Measurements from ENCODE around the gene ARAF. TPM values are rescaled to one million over a fixed set of nuclear protein-coding genes. Genes with fewer than 3 reads are reported as not detected.
A peak's percentile ranks its signal among the peaks of the same experiment; 100 is the strongest.
"Not testable (repeated sequence)": the region's sequence is repeated elsewhere in the genome, so short reads cannot be mapped to it uniquely, and the experiment has no call there.

ARAF gene
- 7.3 TPM for total RNA-seq

- Histone ChIP-seq H3K4me3 (ENCODE audit: low read length in 3 of 3) (peak within 1 kb of the TSS; percentile 82 to 89 (median 83)), H3K27me3 (ENCODE audit: control insufficient read depth in 3 of 3, insufficient read depth in 3 of 3, low read length in 3 of 3) (no peaks in the 10 kb centered on the region), H3K36me3 (ENCODE audit: control insufficient read depth in 3 of 3, insufficient read depth in 3 of 3, low read length in 3 of 3) (peaks cover 7 to 25% (median 21%) of the 10 kb centered on the region in 3 donors), H3K27ac (ENCODE audit: low read depth, low read length) (peak within 1 kb of the TSS; percentile 95), H3K9ac (ENCODE audit: low read depth in 1 of 3, low read length in 3 of 3) (peak within 1 kb of the TSS; percentile 78 to 89 (median 87)), H3K4me1 (ENCODE audit: control insufficient read depth in 3 of 3, insufficient read depth in 3 of 3, low read length in 3 of 3) (peaks cover 6 to 24% (median 15%) of the 10 kb centered on the region in 3 donors), H3K9me3 (ENCODE audit: control insufficient read depth in 3 of 3, low read length in 3 of 3) (no peaks in the 10 kb centered on the region)
Measured at GRCh38 chrX:47560934-47561658, at the start of gene ARAF. Gene ARAF (plus strand): TSS chrX:47561205. CDS start chrX:47562968, 1,763 bp downstream.

- not testable (repeated sequence) for H3K9me3 ChIP-seq (ENCODE audit: control insufficient read depth in 3 of 3, low read length in 3 of 3); H3K27me3 ChIP-seq (ENCODE audit: control insufficient read depth in 3 of 3, insufficient read depth in 3 of 3, low read length in 3 of 3); H3K4me3 ChIP-seq (ENCODE audit: low read length in 3 of 3); H3K36me3 ChIP-seq (ENCODE audit: control insufficient read depth in 3 of 3, insufficient read depth in 3 of 3, low read length in 3 of 3); H3K4me1 ChIP-seq (ENCODE audit: control insufficient read depth in 3 of 3, insufficient read depth in 3 of 3, low read length in 3 of 3); H3K27ac ChIP-seq (ENCODE audit: low read depth, low read length); H3K9ac ChIP-seq (ENCODE audit: low read depth in 1 of 3, low read length in 3 of 3)
Measured at GRCh38 chrX:47512383-47512782, 48.6 kb upstream of the ARAF start.

- not testable (repeated sequence) for H3K9ac ChIP-seq (ENCODE audit: low read depth in 1 of 3, low read length in 3 of 3); H3K27me3 ChIP-seq (ENCODE audit: control insufficient read depth in 3 of 3, insufficient read depth in 3 of 3, low read length in 3 of 3); H3K27ac ChIP-seq (ENCODE audit: low read depth, low read length); H3K9me3 ChIP-seq (ENCODE audit: control insufficient read depth in 3 of 3, low read length in 3 of 3); H3K4me1 ChIP-seq (ENCODE audit: control insufficient read depth in 3 of 3, insufficient read depth in 3 of 3, low read length in 3 of 3); H3K36me3 ChIP-seq (ENCODE audit: control insufficient read depth in 3 of 3, insufficient read depth in 3 of 3, low read length in 3 of 3)
- peak overlapping the region in 2 of 3 donors; percentile 32 to 48 for H3K4me3 ChIP-seq (ENCODE audit: low read length in 3 of 3)
Measured at GRCh38 chrX:47513034-47513965, 47.7 kb upstream of the ARAF start.

- Histone ChIP-seq H3K27me3 (ENCODE audit: control insufficient read depth in 3 of 3, insufficient read depth in 3 of 3, low read length in 3 of 3) (no peaks in the 10 kb centered on the region), H3K9me3 (ENCODE audit: control insufficient read depth in 3 of 3, low read length in 3 of 3) (no peaks in the 10 kb centered on the region), H3K9ac (ENCODE audit: low read depth in 1 of 3, low read length in 3 of 3) (no peak overlapping the region), H3K4me3 (ENCODE audit: low read length in 3 of 3) (no peak overlapping the region), H3K4me1 (ENCODE audit: control insufficient read depth in 3 of 3, insufficient read depth in 3 of 3, low read length in 3 of 3) (no peaks in the 10 kb centered on the region), H3K36me3 (ENCODE audit: control insufficient read depth in 3 of 3, insufficient read depth in 3 of 3, low read length in 3 of 3) (no peaks in the 10 kb centered on the region), H3K27ac (ENCODE audit: low read depth, low read length) (no peak overlapping the region)
Measured at GRCh38 chrX:47514533-47515235, 46.3 kb upstream of the ARAF start.

- H3K4me3 ChIP-seq (ENCODE audit: low read length in 3 of 3) = no peak overlapping the region
- H3K27me3 ChIP-seq (ENCODE audit: control insufficient read depth in 3 of 3, insufficient read depth in 3 of 3, low read length in 3 of 3) = no peaks in the 10 kb centered on the region
- no peak overlapping the region for H3K9ac ChIP-seq (ENCODE audit: low read depth in 1 of 3, low read length in 3 of 3)
- no peaks in the 10 kb centered on the region for H3K36me3 ChIP-seq (ENCODE audit: control insufficient read depth in 3 of 3, insufficient read depth in 3 of 3, low read length in 3 of 3)
- H3K4me1 ChIP-seq (ENCODE audit: control insufficient read depth in 3 of 3, insufficient read depth in 3 of 3, low read length in 3 of 3) = no peaks in the 10 kb centered on the region
- H3K9me3 ChIP-seq (ENCODE audit: control insufficient read depth in 3 of 3, low read length in 3 of 3) = peaks cover 0 to under 1% (median 0%) of the 10 kb centered on the region in 3 donors
- no peak overlapping the region for H3K27ac ChIP-seq (ENCODE audit: low read depth, low read length)
Measured at GRCh38 chrX:47515941-47516665, 44.9 kb upstream of the ARAF start.

- peaks cover 0 to 7% (median 0%) of the 10 kb centered on the region in 3 donors for H3K9me3 ChIP-seq (ENCODE audit: control insufficient read depth in 3 of 3, low read length in 3 of 3)
- peaks cover 0 to 1% (median under 1%) of the 10 kb centered on the region in 3 donors for H3K4me1 ChIP-seq (ENCODE audit: control insufficient read depth in 3 of 3, insufficient read depth in 3 of 3, low read length in 3 of 3)
- no peaks in the 10 kb centered on the region for H3K27me3 ChIP-seq (ENCODE audit: control insufficient read depth in 3 of 3, insufficient read depth in 3 of 3, low read length in 3 of 3)
- no peak overlapping the region for H3K27ac ChIP-seq (ENCODE audit: low read depth, low read length)
- H3K4me3 ChIP-seq (ENCODE audit: low read length in 3 of 3) = no peak overlapping the region
- H3K9ac ChIP-seq (ENCODE audit: low read depth in 1 of 3, low read length in 3 of 3) = no peak overlapping the region
- no peaks in the 10 kb centered on the region for H3K36me3 ChIP-seq (ENCODE audit: control insufficient read depth in 3 of 3, insufficient read depth in 3 of 3, low read length in 3 of 3)
Measured at GRCh38 chrX:47518144-47518543, 42.9 kb upstream of the ARAF start.

GRCh38 chrX:47523297-47523696 is 37.7 kb upstream of the ARAF start:
- Histone ChIP-seq H3K9me3 (ENCODE audit: control insufficient read depth in 3 of 3, low read length in 3 of 3) (peaks cover 0 to 9% (median 0%) of the 10 kb centered on the region in 3 donors), H3K27me3 (ENCODE audit: control insufficient read depth in 3 of 3, insufficient read depth in 3 of 3, low read length in 3 of 3) (no peaks in the 10 kb centered on the region), H3K9ac (ENCODE audit: low read depth in 1 of 3, low read length in 3 of 3) (peak overlapping the region; percentile 30 to 81 (median 32)), H3K27ac (ENCODE audit: low read depth, low read length) (no peak overlapping the region), H3K4me3 (ENCODE audit: low read length in 3 of 3) (peak overlapping the region; percentile 55 to 71 (median 65)), H3K36me3 (ENCODE audit: control insufficient read depth in 3 of 3, insufficient read depth in 3 of 3, low read length in 3 of 3) (no peaks in the 10 kb centered on the region), H3K4me1 (ENCODE audit: control insufficient read depth in 3 of 3, insufficient read depth in 3 of 3, low read length in 3 of 3) (peaks cover 0 to 3% (median 2%) of the 10 kb centered on the region in 3 donors)

- no peaks in the 10 kb centered on the region for H3K36me3 ChIP-seq (ENCODE audit: control insufficient read depth in 3 of 3, insufficient read depth in 3 of 3, low read length in 3 of 3)
- H3K4me3 ChIP-seq (ENCODE audit: low read length in 3 of 3) = peak overlapping the region; percentile 30 to 71 (median 60)
- H3K27me3 ChIP-seq (ENCODE audit: control insufficient read depth in 3 of 3, insufficient read depth in 3 of 3, low read length in 3 of 3) = no peaks in the 10 kb centered on the region
- peak overlapping the region; percentile 51 to 81 (median 62) for H3K9ac ChIP-seq (ENCODE audit: low read depth in 1 of 3, low read length in 3 of 3)
- H3K4me1 ChIP-seq (ENCODE audit: control insufficient read depth in 3 of 3, insufficient read depth in 3 of 3, low read length in 3 of 3) = peaks cover 0 to 3% (median 2%) of the 10 kb centered on the region in 3 donors
- H3K27ac ChIP-seq (ENCODE audit: low read depth, low read length) = no peak overlapping the region
- H3K9me3 ChIP-seq (ENCODE audit: control insufficient read depth in 3 of 3, low read length in 3 of 3) = peaks cover 0 to 9% (median 0%) of the 10 kb centered on the region in 3 donors
Measured at GRCh38 chrX:47523713-47524166, 37.3 kb upstream of the ARAF start.

GRCh38 chrX:47529548-47529947 is 31.5 kb upstream of the ARAF start:
- no peak overlapping the region for H3K4me3 ChIP-seq (ENCODE audit: low read length in 3 of 3)
- H3K27ac ChIP-seq (ENCODE audit: low read depth, low read length) = no peak overlapping the region
- H3K4me1 ChIP-seq (ENCODE audit: control insufficient read depth in 3 of 3, insufficient read depth in 3 of 3, low read length in 3 of 3) = no peaks in the 10 kb centered on the region
- no peak overlapping the region for H3K9ac ChIP-seq (ENCODE audit: low read depth in 1 of 3, low read length in 3 of 3)
- H3K27me3 ChIP-seq (ENCODE audit: control insufficient read depth in 3 of 3, insufficient read depth in 3 of 3, low read length in 3 of 3) = no peaks in the 10 kb centered on the region
- no peaks in the 10 kb centered on the region for H3K36me3 ChIP-seq (ENCODE audit: control insufficient read depth in 3 of 3, insufficient read depth in 3 of 3, low read length in 3 of 3)
- H3K9me3 ChIP-seq (ENCODE audit: control insufficient read depth in 3 of 3, low read length in 3 of 3) = peaks cover 0 to 2% (median 0%) of the 10 kb centered on the region in 3 donors

All from skeletal muscle tissue (tissue), 4 donors.